ENCODE data around the gene MS4A5.

GRCh38 chr11:60390419-60390818, 39.0 kb upstream of the MS4A5 start:
- TF ChIP-seq EZH2phosphoT487 (IDR thresholded peaks at IDR 0.05; ENCODE audit: insufficient read depth, low read depth) (no peak), EZH2 (IDR thresholded peaks at IDR 0.05; ENCODE audit: insufficient read depth, poor library complexity, severe bottlenecking) (no peak)
